ENCODE data around the gene PKLR.

The PKLR gene

DNA sequence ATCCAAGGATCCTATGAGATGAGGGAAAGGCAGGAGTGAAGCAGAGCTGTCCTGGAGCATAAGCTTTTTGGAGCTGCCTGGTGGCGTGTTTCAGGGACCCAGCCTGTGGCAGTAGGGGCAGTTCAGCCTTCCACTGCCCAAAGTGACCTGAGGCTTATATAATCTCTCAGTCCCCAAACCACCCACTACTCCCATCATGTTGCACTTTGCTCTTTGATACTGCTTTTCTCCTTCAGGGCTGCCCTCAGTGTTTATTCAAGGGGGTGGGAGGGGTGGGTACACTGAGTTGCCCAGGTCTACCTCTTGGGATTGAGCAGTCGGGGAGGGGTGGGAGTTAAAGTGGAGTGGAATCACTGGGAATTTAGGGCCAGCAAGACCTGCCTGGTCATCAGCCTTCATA is 14.7 kb downstream of the PKLR start:
- no peak overlapping the region for H3K4me3 ChIP-seq (ENCODE audit: low read depth, low read length)

GRCh38 chr1:155285631-155286044 is 15.6 kb downstream of the PKLR start:
- no peak overlapping the region for H3K4me3 ChIP-seq (ENCODE audit: low read depth, low read length)

DNA sequence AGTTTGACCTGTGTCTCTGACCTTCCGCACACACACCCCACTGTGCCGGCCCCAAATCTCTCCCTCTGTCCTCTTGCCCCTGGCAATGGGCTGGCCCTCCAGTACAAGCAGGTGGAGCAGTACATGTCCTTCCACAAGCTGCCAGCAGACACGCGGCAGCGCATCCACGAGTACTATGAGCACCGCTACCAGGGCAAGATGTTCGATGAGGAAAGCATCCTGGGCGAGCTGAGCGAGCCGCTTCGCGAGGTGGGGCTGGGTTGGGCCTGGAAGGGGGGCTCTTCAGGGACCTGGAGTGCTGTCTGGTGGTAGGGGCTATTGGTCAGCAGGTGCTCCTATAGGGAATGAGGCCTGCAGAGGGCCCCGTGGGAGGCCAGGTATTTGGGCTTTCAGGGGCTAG is 16.2 kb downstream of the PKLR start:
- no peak overlapping the region for H3K4me3 ChIP-seq (ENCODE audit: low read depth, low read length)

GRCh38 chr1:155284476-155284875 is 16.8 kb downstream of the PKLR start:
- no peak overlapping the region for H3K4me3 ChIP-seq (ENCODE audit: low read depth, low read length)

- no peak overlapping the region for H3K4me3 ChIP-seq (ENCODE audit: low read depth, low read length)
Measured at GRCh38 chr1:155282488-155283091, 18.6 kb downstream of the PKLR start.

DNA sequence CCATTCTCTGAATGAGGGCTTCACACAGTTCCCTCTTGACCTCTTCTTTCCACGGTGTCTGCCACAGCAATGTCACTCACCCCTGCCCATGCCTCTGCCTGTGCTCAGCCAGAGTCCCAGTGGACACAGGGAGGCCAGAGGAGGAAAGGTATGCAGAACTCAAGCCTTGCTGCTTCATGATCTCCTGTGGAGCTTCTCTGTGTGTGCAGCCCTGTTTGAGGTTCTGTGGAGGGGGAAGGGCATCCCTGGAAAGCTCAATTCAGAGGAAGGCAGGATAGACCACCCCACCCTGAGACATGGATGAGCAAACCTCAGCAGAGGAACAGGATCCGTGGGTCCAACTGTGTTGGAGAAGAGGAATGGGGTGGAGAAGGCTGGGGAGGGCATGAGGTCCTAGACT is 22.0 kb downstream of the PKLR start:
- H3K4me3 ChIP-seq (ENCODE audit: low read depth, low read length) = no peak overlapping the region

DNA sequence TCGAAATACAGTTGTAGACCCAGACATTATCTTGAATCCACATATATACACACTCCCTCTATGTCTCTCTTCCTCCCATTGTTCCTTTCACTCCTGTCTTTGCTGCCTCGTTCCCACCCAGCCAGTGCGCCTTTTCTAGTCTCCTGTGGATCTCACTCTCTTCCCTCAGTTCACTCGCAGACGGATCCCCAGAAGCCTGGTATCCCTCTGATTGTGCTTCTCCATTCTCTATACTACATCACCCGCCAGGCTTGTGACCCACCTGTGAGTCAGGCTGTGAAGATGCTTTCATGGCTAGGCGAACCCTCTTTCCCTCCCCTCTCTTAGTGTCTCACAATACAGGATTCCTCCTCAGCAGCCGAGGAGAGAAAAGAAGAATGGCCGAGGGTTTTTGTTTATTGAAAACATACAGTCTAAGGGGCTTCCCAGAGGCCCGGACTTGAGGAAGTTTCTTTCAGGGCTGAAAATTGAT is 22.5 kb downstream of the PKLR start:
- H3K4me3 ChIP-seq (ENCODE audit: low read depth, low read length) = no peak overlapping the region

GRCh38 chr1:155277902-155278688 is 23.1 kb downstream of the PKLR start:
- H3K4me3 ChIP-seq (ENCODE audit: low read depth, low read length) = peak overlapping the region; percentile 57

DNA sequence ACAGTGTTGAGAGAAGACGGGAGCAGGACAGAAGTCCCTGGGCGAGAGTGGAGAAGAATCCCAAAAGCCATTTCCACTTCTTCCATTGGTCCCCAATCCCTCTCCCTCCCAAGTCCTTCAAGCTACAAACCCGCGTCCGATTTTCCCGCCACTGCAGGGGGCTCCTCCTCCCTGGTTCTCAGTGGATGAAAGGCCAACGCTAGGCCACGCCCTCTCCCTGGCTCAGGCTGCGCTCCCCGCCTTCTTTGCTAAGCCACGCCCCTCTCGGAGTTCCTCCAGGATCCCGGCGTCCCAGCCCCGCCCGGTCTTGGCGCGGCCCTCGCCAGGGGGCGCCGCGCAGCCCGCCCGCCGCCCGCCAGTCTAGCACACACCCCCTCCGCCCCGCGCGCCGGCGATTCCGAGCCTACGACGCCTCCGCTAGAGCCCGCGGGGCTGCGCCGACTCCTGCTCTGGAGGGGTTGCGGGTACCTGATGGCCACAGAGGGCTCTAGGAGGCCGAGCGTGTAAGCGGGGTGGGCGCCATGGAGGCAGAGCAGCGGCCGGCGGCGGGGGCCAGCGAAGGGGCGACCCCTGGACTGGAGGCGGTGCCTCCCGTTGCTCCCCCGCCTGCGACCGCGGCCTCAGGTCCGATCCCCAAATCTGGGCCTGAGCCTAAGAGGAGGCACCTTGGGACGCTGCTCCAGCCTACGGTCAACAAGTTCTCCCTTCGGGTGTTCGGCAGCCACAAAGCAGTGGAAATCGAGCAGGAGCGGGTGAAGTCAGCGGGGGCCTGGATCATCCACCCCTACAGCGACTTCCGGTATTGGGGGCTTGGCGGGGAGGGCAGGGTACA is 24.0 kb downstream of the PKLR start, which contains the start of gene HCN3:
TSS of gene HCN3 (plus strand) at position 394 of the 832 bp plus-strand sequence. CDS start at position 522, 128 bp downstream.
- H3K4me3 ChIP-seq (ENCODE audit: low read depth, low read length) = peak within 1 kb of the TSS; percentile 57

- H3K4me3 ChIP-seq (ENCODE audit: low read depth, low read length) = peak within 1 kb of the TSS; percentile 89
Measured at GRCh38 chr1:155273343-155274245, 27.6 kb downstream of the PKLR start, which contains the start of gene CLK2. CLK2 (minus strand) TSS chr1:155273504; CDS start chr1:155270977, 2,527 bp downstream.

GRCh38 chr1:155272466-155273342 is 28.5 kb downstream of the PKLR start:
- peak overlapping the region; percentile 89 for H3K4me3 ChIP-seq (ENCODE audit: low read depth, low read length)

DNA sequence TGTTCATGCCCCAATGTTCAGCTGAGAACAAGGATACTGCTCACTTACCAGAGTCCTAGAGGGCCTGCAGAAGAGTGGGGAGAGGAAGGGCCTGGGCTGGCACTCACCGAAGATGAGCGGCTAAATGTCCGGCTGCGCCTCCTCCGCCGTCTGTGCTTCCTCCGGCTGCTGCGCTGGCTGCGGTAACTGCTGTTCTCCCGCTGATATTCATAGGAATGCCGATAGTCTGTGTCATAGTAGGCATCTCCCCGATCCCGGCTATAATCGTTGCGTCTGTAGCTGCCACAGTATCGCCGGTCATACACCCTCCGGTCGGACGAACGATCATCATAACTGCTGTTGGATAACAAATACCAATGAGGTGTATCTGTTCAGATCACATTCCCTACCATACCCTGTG is 31.9 kb downstream of the PKLR start:
- no peak overlapping the region for H3K4me3 ChIP-seq (ENCODE audit: low read depth, low read length)

- no peak overlapping the region for H3K4me3 ChIP-seq (ENCODE audit: low read depth, low read length)
Measured at GRCh38 chr1:155268630-155269029, 32.6 kb downstream of the PKLR start.

- H3K4me3 ChIP-seq (ENCODE audit: low read depth, low read length) = no peak overlapping the region
Measured at GRCh38 chr1:155267373-155267772, 33.9 kb downstream of the PKLR start.

GRCh38 chr1:155266553-155266952 is 34.7 kb downstream of the PKLR start:
- H3K4me3 ChIP-seq (ENCODE audit: low read depth, low read length) = no peak overlapping the region

DNA sequence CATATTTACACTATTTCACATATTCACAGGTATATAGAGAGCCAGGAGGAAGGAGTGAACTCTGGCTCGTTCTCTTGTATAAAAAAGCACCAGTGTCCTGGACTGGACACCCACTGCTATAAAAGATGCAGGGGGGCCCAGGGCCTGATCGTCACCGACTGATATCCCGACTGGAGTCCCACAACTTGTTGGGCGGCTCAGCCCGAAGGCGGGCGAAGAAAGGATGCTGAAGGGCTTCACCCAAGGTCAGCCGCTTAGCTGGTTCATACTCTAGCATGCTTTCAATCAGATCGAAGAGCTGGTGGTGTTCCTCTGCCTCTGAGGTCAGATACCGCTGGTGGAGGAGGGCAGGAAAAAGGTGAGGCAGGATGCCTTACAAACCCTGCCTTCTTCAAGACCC is 38.2 kb downstream of the PKLR start:
- no peak overlapping the region for H3K4me3 ChIP-seq (ENCODE audit: low read depth, low read length)

GRCh38 chr1:155261852-155262673 is 39.2 kb downstream of the PKLR start, which contains the start of gene SCAMP3:
SCAMP3 (minus strand) TSS chr1:155262360; CDS start chr1:155262151, 209 bp downstream.
- H3K4me3 ChIP-seq (ENCODE audit: low read depth, low read length) = peak within 1 kb of the TSS; percentile 84

DNA sequence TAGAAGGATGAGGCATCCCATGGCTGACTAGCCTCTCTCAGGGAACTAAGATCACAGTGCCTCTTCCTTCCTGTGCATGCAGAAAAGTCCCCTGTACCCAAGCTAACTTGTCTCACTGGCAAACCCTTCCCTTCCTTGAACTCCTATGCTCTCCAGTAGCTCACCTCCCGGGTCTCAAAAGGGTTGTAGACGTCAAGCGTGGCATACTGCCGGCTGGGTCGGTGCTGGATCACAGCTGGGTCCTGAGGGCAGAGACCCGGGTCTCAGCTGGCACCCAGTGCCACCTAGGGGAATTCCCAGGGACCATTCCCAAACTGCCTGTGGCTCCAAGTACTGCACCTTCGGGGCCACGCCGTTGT is 39.8 kb downstream of the PKLR start:
- peak overlapping the region; percentile 84 for H3K4me3 ChIP-seq (ENCODE audit: low read depth, low read length)
